MM.1S (cell line): Measurements from ENCODE around the gene PI3.

ENCODE experiments used
- CTCF ChIP-seq: fragments of 300-600 bp; sonication (generic); IDR thresholded peaks from 2 replicates; pipeline ENCODE4 v1.5.1; 2016; ENCODE audit warnings: antibody characterized with exemption, low read length, mixed read lengths
- EZH2 ChIP-seq: fragments of 300-600 bp; sonication (generic); optimal IDR thresholded peaks from 2 replicates; pipeline ENCODE3; 2017; ENCODE audit warnings: low read depth, mild to moderate bottlenecking, antibody characterized with exemption, low read length, mixed read lengths
- EZH2phosphoT487 ChIP-seq: fragments of 300-600 bp; sonication (generic); IDR thresholded peaks from 2 replicates; pipeline ENCODE4 v1.6.1; 2018; ENCODE audit warnings: antibody characterized with exemption, low read length

GRCh38 chr20:45174434-45175364 is at the start of gene PI3:
- TF ChIP-seq EZH2: no peak
- TF ChIP-seq CTCF: no peak
- no peak for TF ChIP-seq EZH2phosphoT487
